Measurements from ENCODE around the gene SPRR5.

GRCh38 chr1:152951711-152952110, 4.7 kb downstream of the SPRR5 start:
- TF ChIP-seq CTCF (IDR thresholded peaks at IDR 0.05) (no peak), POLR2A (IDR thresholded peaks at IDR 0.05) (no peak)
